Posterior vena cava (tissue), 2 donors: ENCODE measurements around the gene MBOAT7. TPM values are rescaled to one million over a fixed set of nuclear protein-coding genes. Genes with fewer than 3 reads are reported as not detected.

Source experiments
- DNase-seq: peaks from one replicate; pipeline ENCODE4 v3.0.0-alpha.2; 2020; ENCODE audit warnings: low spot score
- intact Hi-C, 2 donors: fragments of 100-400 bp; cut with DNase I; formaldehyde crosslinking; loops; one replicate each; pipeline versions ENCODE4 v1.14.1 to v1.14.2; 2022 to 2023
- total RNA-seq, 2 donors: library from RNA; stranded (reverse); fragmentation: NEBNext Ultra II Directional; extraction: Animal tissue kit (Norgen Biotek cat#: 25700); gene quantifications; one replicate each; pipeline ENCODE4 v1.2.1, GENCODE V29; 2021
- donor health status: DM: yes; HTN: yes; CAD: no.
- donor health status: DM: yes; HTN: yes; CAD: no.

Gene MBOAT7
- total RNA-seq, 2 donors from 2014 or later: 29.0 to 38.6 TPM

DNA sequence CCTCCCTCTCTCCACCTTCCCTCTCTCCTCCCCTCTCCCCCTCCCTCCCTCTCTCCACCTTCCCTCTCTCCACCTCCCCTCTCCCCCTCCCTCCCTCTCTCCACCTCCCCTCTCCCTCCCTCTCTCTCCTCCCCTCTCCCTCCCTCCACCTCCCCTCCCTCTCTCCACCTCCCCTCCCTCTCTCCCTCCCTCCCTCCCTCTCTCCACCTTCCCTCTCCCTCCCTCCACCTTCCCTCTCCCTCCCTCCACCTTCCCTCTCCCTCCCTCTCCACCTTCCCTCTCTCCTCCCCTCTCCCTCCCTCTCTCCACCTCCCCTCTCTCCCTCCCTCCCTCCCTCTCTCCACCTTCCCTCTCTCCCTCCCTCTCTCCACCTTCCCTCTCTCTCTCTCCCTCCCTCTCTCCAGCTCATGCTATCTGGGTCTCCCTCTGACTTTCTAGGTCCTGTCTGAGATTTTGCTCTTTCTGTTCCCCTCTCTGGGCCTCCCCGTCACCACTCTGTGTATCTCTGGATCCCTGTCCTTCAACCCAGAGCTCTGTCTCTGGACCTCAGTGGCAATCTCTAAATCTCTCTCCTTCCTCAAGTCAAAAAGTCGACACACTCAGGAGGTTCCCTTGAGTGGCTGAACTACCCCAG, 55.3 kb downstream of the MBOAT7 start:
- intact Hi-C loops: no loop called here
- no peak for DNase-seq

DNA sequence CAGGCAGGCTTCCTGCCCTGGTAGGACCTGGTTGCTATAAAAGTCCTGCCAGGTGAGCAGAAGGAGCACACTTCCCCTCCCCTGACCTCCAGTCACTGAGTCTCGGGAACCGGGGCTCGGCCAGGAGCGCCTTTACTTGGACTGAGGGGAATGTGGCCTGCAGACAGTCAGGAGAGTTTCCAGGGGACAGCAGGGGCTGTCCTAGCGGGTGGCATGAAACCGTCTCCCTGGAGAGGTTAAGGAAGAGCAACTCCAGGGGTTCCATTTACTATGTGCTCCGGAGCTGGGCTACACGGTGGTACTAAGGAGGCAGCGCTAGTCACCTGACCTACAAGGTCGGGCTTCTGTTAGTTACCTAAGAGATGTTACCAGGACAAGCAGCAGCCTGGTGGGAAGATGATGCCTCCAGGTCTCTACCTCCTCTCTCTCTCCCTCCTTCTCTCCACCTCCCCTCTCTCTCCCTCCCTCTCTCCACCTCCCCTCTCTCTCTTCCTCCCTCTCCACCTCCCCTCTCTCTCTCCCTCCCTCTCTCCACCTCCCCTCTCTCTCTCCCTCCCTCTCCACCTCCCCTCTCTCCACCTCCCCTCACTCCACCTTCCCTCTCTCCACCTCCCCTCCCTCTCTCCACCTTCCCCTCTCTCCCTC, 55.9 kb downstream of the MBOAT7 start:
- intact Hi-C loops: no loop called here
- no peak for DNase-seq

DNA sequence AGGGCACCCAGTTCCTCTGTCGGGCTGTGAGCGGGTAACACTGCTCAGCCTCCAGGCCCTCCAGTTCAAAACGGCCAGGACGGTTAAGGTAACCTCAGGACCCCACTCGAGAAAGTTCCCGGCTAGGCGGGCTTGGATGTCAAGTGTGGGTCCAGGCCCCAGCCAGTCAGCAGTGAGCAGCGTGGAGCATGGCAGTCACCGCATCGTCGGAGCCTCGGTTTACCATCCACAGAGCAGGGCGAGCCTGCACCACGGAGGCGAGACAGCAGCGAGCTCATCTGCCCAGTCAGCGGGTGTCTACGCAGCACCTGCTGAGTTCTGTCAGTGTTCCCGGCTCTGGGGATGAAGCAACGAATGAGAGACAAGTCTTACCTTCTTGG, 59.8 kb downstream of the MBOAT7 start:
- intact Hi-C loops: no loop called here
- no peak for DNase-seq

DNA sequence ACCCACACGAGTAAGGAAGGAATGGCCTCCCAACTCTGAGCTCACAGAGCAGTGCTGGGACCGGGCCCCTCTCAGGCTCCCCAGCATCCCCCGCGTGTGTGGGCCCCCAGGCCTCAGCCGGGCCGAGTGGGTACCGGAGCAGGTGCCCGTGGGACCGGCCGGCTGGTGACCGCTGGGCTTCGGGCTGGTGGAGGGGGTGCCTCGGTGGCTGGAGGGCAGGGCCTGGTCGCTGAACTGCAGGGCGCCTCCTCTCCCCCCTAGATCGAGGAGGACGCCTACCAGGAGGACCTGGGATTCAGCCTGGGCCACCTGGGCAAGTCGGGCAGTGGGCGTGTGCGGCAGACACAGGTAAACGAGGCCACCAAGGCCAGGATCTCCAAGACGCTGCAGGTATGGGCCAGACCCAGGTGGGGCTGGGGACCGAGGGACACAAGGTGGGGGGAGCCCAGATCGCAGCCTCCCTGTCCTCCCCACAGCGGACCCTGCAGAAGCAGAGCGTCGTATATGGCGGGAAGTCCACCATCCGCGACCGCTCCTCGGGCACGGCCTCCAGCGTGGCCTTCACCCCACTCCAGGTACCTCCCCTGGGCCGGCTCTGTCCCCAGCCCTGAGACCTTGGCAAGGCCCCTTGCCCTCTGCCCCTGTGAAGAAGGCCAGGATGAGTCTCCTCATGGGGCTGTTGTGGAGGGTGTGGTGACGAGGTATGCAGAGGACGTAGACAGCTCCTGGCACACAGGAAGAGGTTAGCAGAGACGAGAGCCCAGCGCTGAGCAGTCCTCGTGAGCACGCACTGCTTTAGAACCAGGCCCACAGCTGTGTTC, 60.4 kb downstream of the MBOAT7 start:
- no peak for DNase-seq
- intact Hi-C loops: no loop called here

DNA sequence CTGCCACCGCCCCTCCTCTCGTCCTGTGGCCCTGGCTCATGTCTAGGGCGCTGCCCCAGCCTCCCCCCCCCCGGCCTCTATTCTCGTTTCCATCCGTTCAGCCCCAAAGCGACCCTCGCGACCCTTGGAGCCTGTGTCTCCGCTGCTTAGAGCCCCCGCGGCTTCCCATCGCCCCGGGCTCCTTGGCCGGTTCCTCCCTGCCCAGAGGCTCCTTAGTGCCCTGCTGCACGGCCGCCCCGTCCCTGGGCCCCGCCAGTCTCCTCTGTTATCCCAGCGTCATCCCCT, 61.0 kb downstream of the MBOAT7 start:
- intact Hi-C loops: no loop called here
- DNase-seq: no peak

DNA sequence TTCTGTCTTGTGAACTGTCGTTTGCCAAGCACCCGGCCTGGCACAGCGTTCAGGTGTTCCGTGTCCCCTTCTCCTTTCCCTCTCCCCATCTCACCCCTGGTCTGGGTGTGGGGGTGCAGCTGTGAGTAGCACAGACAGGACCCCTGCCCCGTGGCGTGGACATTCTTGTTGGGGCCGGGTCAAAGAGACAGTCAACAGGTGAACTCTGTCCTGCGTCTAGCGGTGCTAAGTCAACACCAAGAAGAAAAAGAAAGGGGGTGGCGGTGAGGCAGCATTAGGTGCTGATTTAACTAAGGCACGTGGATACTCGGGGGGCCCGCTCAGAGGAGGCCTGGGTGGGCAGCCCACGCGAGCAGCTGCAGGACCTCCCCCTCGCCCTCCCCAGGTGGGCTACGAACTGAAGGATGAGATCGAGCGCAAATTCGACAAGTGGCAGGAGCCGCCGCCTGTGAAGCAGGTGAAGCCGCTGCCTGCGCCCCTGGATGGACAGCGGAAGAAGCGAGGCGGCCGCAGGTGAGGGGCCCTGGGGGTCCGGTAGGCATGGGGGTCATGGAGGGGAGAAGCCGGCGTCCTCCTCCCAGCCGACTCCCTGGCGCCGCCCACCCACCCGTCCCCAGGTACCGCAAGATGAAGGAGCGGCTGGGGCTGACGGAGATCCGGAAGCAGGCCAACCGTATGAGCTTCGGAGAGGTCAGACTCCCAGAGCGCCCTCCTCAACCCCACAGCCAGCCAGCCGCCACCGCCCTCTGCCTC, 61.5 kb downstream of the MBOAT7 start:
- DNase-seq: no peak
- intact Hi-C loops: no loop called here

DNA sequence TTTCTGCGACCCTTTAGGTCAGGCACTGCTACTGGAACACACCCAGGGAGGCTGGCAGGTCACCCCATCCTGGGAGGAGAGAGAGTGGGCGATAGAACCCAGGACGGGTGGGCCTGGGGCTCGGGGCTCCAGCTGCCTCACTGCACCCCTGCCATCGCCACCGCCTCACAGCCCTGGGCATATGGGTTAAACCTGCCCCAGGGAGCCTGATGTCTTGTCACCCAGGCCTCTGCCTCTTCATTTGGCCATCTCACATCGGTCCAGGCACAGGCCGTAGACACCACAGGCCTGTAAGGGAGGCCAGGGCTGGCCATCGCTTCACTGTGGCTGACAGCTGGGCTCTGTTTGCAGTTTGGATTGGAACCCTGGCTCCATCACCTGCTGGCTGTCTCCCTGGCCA, 63.7 kb downstream of the MBOAT7 start:
- intact Hi-C loops: no loop called here
- DNase-seq: no peak

DNA sequence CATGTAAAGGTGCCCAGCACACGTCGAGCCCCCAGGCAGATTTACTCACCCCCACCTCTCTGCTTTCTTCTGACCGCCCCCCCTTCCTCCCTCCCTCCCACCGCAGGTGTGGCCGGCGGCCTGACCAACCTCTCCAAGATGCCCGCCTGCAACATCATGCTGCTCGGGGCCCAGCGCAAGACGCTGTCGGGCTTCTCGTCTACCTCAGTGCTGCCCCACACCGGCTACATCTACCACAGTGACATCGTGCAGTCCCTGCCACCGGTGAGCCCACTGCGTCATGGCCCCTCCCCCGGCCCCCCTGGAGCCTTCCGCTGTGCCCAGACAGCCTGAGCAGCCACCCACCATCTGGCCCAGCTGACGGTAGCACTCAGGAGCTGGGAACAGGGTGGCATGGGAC, 65.0 kb downstream of the MBOAT7 start:
- DNase-seq: no peak
- intact Hi-C loops: no loop called here

DNA sequence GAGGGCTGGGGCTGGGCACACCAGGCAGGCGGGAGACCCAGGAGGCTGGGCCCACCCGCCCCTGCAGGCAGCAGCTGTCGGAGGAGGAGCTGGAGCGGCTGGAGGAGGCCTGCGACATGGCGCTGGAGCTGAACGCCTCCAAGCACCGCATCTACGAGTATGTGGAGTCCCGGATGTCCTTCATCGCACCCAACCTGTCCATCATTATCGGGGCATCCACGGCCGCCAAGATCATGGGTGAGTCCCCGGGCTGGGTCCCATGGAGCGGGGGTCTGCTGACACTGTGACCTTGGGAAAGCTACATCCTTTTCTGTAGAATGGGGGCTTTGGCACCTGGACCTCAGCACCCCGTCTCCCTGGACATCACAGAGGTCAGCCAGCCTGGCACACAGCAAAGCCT, 65.7 kb downstream of the MBOAT7 start:
- intact Hi-C loops: no loop called here
- DNase-seq: no peak

Other genes with a start within 250 kb of the MBOAT7 start
- gene CACNG8, start 226.6 kb downstream of the MBOAT7 start, total RNA-seq: under 1 TPM; 0.05 to 0.09 TPM
- not detected for gene CACNG6, start 197.9 kb downstream of the MBOAT7 start, total RNA-seq
- gene VSTM1, start 125.7 kb downstream of the MBOAT7 start, total RNA-seq: under 1 TPM in 1 of 2 donors, not detected in 1; 0.60 TPM
- not detected for gene TARM1, start 108.2 kb downstream of the MBOAT7 start, total RNA-seq
- gene OSCAR, start 88.8 kb downstream of the MBOAT7 start, total RNA-seq: 1 to 10 TPM; 3.9 to 5.0 TPM
- 100 to 1,000 TPM in 1 of 2 donors, 10 to 100 TPM in 1; 59.3 to 105 TPM for gene NDUFA3, start 86.7 kb downstream of the MBOAT7 start, total RNA-seq
- gene TFPT, start 73.9 kb downstream of the MBOAT7 start, total RNA-seq: 10 to 100 TPM; 13.3 to 14.8 TPM
- gene PRPF31, start 73.8 kb downstream of the MBOAT7 start, total RNA-seq: 10 to 100 TPM; 33.6 to 37.6 TPM
- 10 to 100 TPM; 25.6 to 29.1 TPM for gene CNOT3, start 51.8 kb downstream of the MBOAT7 start, total RNA-seq
- gene LENG1, start 29.9 kb downstream of the MBOAT7 start, total RNA-seq: 1 to 10 TPM; 4.7 to 6.2 TPM
- gene TMC4, start 16.4 kb downstream of the MBOAT7 start, total RNA-seq: 1 to 10 TPM; 1.1 to 1.4 TPM
- gene TSEN34, start 1.7 kb upstream of the MBOAT7 start, total RNA-seq: 10 to 100 TPM; 17.3 to 24.5 TPM
- gene RPS9, start 11.3 kb upstream of the MBOAT7 start, total RNA-seq: 1,000 to 10,000 TPM in 1 of 2 donors, 100 to 1,000 TPM in 1; 777 to 1,026 TPM
- gene LILRB3, start 33.4 kb upstream of the MBOAT7 start, total RNA-seq: 10 to 100 TPM; 14.6 to 25.5 TPM
- gene LILRA6, start 53.2 kb upstream of the MBOAT7 start, total RNA-seq: 1 to 10 TPM; 8.1 to 9.6 TPM
- gene LILRB5, start 67.7 kb upstream of the MBOAT7 start, total RNA-seq: 10 to 100 TPM; 14.9 to 22.5 TPM
- 10 to 100 TPM in 1 of 2 donors, 1 to 10 TPM in 1; 7.3 to 12.9 TPM for gene LILRB2, start 91.5 kb upstream of the MBOAT7 start, total RNA-seq
- gene LILRA5, start 123.6 kb upstream of the MBOAT7 start, total RNA-seq: 10 to 100 TPM in 1 of 2 donors, 1 to 10 TPM in 1; 6.2 to 11.7 TPM
- under 1 TPM in 1 of 2 donors, not detected in 1; 0.57 TPM for gene LILRA4, start 149.6 kb upstream of the MBOAT7 start, total RNA-seq
- gene LAIR1, start 175.4 kb upstream of the MBOAT7 start, total RNA-seq: 10 to 100 TPM; 18.3 to 42.2 TPM
- gene TTYH1, start 225.9 kb upstream of the MBOAT7 start, total RNA-seq: 1 to 10 TPM in 1 of 2 donors, under 1 TPM in 1; 0.60 to 1.4 TPM